ENCODE results near the gene RETN. TPM values are rescaled to one million over a fixed set of nuclear protein-coding genes. Genes with fewer than 3 reads are reported as not detected.

Gene RETN
- total RNA-seq, 4 donors from 2014 or later, result not detected

DNA sequence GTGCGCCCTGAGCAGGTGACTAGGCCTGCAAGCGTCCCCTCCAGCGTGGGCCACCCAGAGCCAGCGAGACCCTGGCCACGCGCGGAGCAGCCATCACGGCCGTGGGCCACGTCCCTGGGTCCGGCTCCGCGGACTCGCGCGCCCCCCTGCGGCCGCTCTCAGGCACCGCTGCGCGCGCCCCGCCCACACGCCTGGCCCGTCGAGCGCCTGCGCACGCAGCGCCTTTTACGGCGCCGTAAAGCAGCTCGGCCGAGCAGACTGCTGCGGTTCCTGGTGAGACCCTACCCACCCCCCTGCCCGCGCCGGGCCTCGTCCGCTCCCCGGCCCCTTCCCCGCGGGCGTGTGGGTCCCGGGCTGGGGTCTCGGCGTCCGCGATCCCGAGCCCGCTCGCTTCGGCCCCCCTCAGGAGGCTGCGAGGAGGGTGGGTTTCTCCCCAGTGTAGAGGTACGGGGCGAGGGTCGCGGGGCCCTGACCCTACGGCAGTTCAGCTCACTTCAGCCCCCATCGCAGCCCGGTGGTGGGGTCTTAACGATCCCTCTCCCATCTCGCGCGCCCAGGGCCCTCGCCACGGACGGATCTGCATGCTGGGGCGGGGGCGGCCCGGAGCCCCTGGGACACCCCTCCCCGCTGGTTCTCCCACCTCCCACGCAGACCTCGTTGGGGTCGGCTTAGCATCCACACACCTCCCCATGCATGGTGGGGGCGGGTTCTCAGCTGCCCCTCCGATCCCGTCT, 11.9 kb downstream of the RETN start, which contains the start of gene TRAPPC5:
TSS of gene TRAPPC5 (plus strand) at position 228 of the 734 bp plus-strand sequence. CDS start 1,421 bp downstream, outside the sequence.
- Histone ChIP-seq H3K4me1 (peaks cover 0 to 18% (median 2%) of the 10 kb centered on the region in 4 donors), H3K9me3 (no peaks in the 10 kb centered on the region), H3K36me3 (peaks cover 0 to 21% (median 0%) of the 10 kb centered on the region in 3 donors), H3K27me3 (no peaks in the 10 kb centered on the region), H3K27ac (peak within 1 kb of the TSS; percentile 63 to 95 (median 86)), H3K4me3 (peak within 1 kb of the TSS; percentile 59 to 97 (median 94))
- DNase-seq, result peak; percentile 81 to 93 (median 91)
- TF ChIP-seq POLR2A (IDR thresholded peaks at IDR 0.05), result peak in 1 of 2 donors; percentile 21
- TF ChIP-seq, protein P1, sequence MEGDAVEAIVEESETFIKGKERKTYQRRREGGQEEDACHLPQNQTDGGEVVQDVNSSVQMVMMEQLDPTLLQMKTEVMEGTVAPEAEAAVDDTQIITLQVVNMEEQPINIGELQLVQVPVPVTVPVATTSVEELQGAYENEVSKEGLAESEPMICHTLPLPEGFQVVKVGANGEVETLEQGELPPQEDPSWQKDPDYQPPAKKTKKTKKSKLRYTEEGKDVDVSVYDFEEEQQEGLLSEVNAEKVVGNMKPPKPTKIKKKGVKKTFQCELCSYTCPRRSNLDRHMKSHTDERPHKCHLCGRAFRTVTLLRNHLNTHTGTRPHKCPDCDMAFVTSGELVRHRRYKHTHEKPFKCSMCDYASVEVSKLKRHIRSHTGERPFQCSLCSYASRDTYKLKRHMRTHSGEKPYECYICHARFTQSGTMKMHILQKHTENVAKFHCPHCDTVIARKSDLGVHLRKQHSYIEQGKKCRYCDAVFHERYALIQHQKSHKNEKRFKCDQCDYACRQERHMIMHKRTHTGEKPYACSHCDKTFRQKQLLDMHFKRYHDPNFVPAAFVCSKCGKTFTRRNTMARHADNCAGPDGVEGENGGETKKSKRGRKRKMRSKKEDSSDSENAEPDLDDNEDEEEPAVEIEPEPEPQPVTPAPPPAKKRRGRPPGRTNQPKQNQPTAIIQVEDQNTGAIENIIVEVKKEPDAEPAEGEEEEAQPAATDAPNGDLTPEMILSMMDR (IDR thresholded peaks at IDR 0.05), result peak; percentile 97 to 99 (median 99)

DNA sequence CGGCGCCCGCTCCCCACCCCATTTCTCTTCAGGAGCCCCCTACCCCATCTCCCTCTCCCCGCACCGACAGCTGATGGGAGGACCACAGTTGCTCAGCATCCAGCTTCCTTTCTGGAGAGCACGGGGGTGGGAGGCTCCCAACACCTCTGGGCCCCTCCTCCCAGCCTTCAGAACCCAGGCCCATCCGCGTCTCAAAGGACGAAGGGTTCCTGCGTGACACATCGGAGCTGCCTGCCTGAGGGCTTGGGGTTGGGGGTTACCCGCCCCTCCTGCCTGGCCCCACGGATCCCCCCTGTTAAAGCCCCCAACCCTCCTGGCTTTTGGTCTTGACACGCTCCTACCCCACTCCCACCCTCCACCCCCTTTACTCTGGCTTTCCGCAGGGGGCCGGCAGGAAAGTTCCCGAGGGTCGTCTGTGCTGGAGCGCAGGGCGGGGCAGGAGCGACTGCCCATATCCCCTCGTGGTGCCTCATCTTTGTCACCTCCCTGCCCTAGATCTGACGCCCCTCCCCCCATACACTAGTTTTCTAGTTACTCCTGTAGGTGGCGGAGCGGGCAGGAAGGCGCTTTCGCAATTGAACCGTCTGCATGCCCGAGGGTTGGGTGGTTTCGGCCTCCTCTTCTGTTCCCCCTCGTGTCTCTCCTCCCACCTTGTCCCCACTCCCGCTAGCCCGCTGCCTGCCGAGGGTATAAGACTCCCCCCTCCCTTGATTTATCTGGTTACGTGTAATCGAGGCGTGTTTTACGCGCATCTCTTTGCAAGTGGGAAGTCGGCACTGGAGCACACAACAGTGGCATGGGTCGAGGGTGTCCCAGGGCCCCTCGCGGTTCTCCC, 12.7 kb downstream of the RETN start:
- no peaks in the 10 kb centered on the region for H3K27me3 ChIP-seq
- TF ChIP-seq, protein P1 (IDR thresholded peaks at IDR 0.05), result peak; percentile 10 to 66 (median 52)
- peak in 1 of 2 donors; percentile 12 for TF ChIP-seq POLR2A (IDR thresholded peaks at IDR 0.05)
- H3K4me3 ChIP-seq, result peak overlapping the region; percentile 59 to 97 (median 94)
- H3K27ac ChIP-seq, result peak overlapping the region; percentile 63 to 95 (median 86)
- peak; percentile 71 to 91 (median 86) for DNase-seq
- peaks cover 0 to 21% (median 0%) of the 10 kb centered on the region in 3 donors for H3K36me3 ChIP-seq
- H3K4me1 ChIP-seq, result peaks cover 0 to 18% (median 2%) of the 10 kb centered on the region in 4 donors
- no peaks in the 10 kb centered on the region for H3K9me3 ChIP-seq

DNA sequence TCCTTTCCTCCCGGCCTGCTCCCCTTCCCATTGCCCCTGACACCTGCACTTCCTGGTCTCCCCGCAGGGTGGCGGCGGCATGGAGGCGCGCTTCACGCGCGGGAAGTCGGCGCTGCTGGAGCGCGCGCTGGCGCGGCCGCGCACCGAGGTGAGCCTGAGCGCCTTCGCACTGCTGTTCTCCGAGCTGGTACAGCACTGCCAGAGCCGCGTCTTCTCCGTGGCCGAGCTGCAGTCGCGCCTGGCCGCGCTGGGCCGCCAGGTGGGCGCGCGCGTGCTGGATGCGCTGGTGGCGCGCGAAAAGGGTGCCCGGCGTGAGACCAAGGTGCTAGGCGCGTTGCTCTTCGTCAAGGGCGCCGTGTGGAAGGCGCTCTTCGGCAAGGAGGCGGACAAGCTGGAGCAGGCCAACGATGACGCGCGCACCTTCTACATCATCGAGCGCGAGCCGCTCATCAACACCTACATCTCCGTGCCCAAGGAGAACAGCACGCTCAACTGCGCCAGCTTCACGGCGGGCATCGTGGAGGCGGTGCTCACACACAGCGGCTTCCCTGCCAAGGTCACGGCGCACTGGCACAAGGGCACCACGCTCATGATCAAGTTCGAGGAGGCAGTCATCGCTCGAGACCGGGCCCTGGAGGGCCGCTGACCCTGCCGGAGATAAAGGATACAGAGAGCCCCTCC, 13.5 kb downstream of the RETN start:
- Histone ChIP-seq H3K27ac (peak overlapping the region in 1 of 4 donors; percentile 95), H3K4me3 (peak overlapping the region in 3 of 4 donors; percentile 59 to 97 (median 92)), H3K9me3 (no peaks in the 10 kb centered on the region), H3K36me3 (peaks cover 0 to 21% (median 0%) of the 10 kb centered on the region in 3 donors), H3K27me3 (no peaks in the 10 kb centered on the region), H3K4me1 (peaks cover 0 to 18% (median 2%) of the 10 kb centered on the region in 4 donors)
- no peak for DNase-seq
- TF ChIP-seq, protein P1 (IDR thresholded peaks at IDR 0.05), result no peak
- TF ChIP-seq POLR2A (IDR thresholded peaks at IDR 0.05), result no peak

DNA sequence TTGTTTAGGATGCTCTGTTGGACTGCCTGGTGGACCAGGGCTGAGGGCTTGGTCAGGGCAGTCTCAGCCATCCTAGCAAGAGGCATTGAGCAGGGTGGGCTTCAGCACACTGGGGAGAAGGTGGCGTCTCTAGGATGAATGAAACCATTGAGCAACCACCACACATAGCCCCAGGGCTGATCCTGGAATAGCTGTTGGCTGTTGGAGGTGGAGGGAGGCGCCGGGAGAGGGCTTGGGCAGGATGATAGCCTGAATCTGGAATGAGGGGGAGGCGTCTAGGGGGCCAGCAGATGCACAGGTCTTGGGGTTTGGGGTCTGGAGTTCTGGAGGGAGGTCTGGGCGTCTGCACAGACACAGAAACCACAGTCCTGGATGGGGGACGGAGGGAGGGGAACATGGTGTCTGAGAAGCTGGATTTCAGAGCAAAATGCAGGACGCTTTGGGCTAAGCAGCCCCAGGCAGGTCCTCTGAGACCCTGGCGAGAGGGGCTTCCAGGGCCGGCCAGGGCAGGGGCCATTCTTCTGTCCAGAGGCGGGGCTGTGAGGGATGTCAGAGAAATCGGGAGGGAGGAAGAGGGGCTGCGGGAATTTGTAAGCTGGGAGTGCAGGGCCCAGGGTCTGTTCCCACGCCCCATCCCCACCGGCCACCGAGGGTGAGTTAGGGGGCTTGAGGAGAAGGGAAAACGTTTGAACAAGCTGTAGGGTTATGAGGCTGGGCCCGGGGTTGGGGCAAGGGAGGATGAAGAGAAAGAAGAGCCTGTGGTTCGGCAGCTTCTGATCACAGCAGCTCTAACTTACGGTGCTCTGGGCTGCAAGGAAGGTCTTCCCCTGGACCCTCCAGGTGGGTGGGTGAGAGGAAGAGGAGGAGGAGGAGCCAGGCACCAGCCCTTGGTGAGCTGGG, 16.9 kb downstream of the RETN start:
- TF ChIP-seq, protein P1 (IDR thresholded peaks at IDR 0.05), result no peak
- no peak for TF ChIP-seq POLR2A (IDR thresholded peaks at IDR 0.05)
- peaks cover 0 to 21% (median 0%) of the 10 kb centered on the region in 3 donors for H3K36me3 ChIP-seq
- H3K27ac ChIP-seq, result no peak overlapping the region
- DNase-seq, result no peak
- no peaks in the 10 kb centered on the region for H3K9me3 ChIP-seq
- H3K4me1 ChIP-seq, result peaks cover 0 to 6% (median 0%) of the 10 kb centered on the region in 4 donors
- no peak overlapping the region for H3K4me3 ChIP-seq
- H3K27me3 ChIP-seq, result no peaks in the 10 kb centered on the region

Measured in Peyer's patch (tissue), 4 donors.